Measurements from ENCODE around the gene CD164L2. TPM values are rescaled to one million over a fixed set of nuclear protein-coding genes. Genes with fewer than 3 reads are reported as not detected.
A peak's percentile ranks its signal among the peaks of the same experiment; 100 is the strongest.
"Not testable (repeated sequence)": the region's sequence is repeated elsewhere in the genome, so short reads cannot be mapped to it uniquely, and the experiment has no call there.

CD164L2 gene
- total RNA-seq (2014; rRNA removed; shearing (Covaris generic)) = not detected in 2 replicates

- H3K27me3 ChIP-seq (replicated peaks) = no peaks in the 10 kb centered on the region
- H3K4me1 ChIP-seq (replicated peaks) = no peaks in the 10 kb centered on the region
- DNase-seq (ENCODE audit: low read depth in 1 of 2, low spot score in 2 of 2) = no peak
- H3K4me3 ChIP-seq = no peak within 1 kb of the TSS
- H3K27ac ChIP-seq = no peak within 1 kb of the TSS
- no peaks in the 10 kb centered on the region for H3K9me3 ChIP-seq (replicated peaks)
- no peaks in the 10 kb centered on the region for H3K36me3 ChIP-seq
Observed at GRCh38 chr1:27383039-27383605, at the start of gene CD164L2. TSS of gene CD164L2 (minus strand) at chr1:27383333. CDS start at chr1:27383239, 94 bp downstream.

GRCh38 chr1:27432725-27433124 is 49.6 kb upstream of the CD164L2 start:
- H3K9me3 ChIP-seq (replicated peaks); H3K27me3 ChIP-seq (replicated peaks); H3K4me3 ChIP-seq; H3K27ac ChIP-seq; DNase-seq (ENCODE audit: low read depth in 1 of 2, low spot score in 2 of 2): not testable (repeated sequence)
- Histone ChIP-seq H3K36me3 (peaks cover 16% of the 10 kb centered on the region), H3K4me1 (replicated peaks) (peaks cover 22% of the 10 kb centered on the region)

- Histone ChIP-seq H3K27ac (no peak overlapping the region), H3K27me3 (replicated peaks) (no peaks in the 10 kb centered on the region), H3K9me3 (replicated peaks) (no peaks in the 10 kb centered on the region), H3K4me3 (no peak overlapping the region), H3K36me3 (peaks cover 28% of the 10 kb centered on the region), H3K4me1 (replicated peaks) (peaks cover 11% of the 10 kb centered on the region)
- no peak for DNase-seq (ENCODE audit: low read depth in 1 of 2, low spot score in 2 of 2)
Observed at GRCh38 chr1:27431601-27431940, 48.4 kb upstream of the CD164L2 start.

- H3K27ac ChIP-seq = no peak overlapping the region
- H3K27me3 ChIP-seq (replicated peaks) = no peaks in the 10 kb centered on the region
- peaks cover 32% of the 10 kb centered on the region for H3K36me3 ChIP-seq
- peaks cover 6% of the 10 kb centered on the region for H3K4me1 ChIP-seq (replicated peaks)
- DNase-seq (ENCODE audit: low read depth in 1 of 2, low spot score in 2 of 2) = no peak
- H3K4me3 ChIP-seq = no peak overlapping the region
- no peaks in the 10 kb centered on the region for H3K9me3 ChIP-seq (replicated peaks)
Observed at GRCh38 chr1:27430903-27431600, 47.9 kb upstream of the CD164L2 start.

DNA sequence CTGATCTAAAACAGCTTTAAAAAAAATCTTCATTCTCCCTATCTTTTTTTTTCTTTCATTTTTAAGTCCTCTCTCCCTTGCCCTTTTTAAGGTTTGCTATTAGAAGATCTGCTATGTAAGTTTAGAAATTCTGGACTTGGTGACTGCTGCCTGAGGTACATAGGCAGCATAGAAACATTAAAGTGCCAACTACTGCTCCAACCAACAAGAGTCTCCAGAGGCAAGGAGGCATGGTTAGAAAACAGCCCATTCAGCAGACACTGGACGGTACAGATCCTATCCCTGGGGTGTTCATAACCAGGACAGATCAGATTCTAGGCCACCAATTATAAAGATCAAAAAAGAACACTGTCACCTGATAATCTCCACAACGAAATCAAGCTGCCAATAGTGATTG is 45.9 kb upstream of the CD164L2 start:
- no peaks in the 10 kb centered on the region for H3K27me3 ChIP-seq (replicated peaks)
- no peak overlapping the region for H3K4me3 ChIP-seq
- no peaks in the 10 kb centered on the region for H3K9me3 ChIP-seq (replicated peaks)
- no peak for DNase-seq (ENCODE audit: low read depth in 1 of 2, low spot score in 2 of 2)
- H3K27ac ChIP-seq = no peak overlapping the region
- H3K4me1 ChIP-seq (replicated peaks) = no peaks in the 10 kb centered on the region; the same call in 1 of the 2 replicates
- H3K36me3 ChIP-seq = peaks cover 43% of the 10 kb centered on the region

- H3K4me3 ChIP-seq = no peak overlapping the region
- no peaks in the 10 kb centered on the region for H3K9me3 ChIP-seq (replicated peaks)
- no peak overlapping the region for H3K27ac ChIP-seq
- H3K4me1 ChIP-seq (replicated peaks) = no peaks in the 10 kb centered on the region; the same call in 1 of the 2 replicates
- no peak for DNase-seq (ENCODE audit: low read depth in 1 of 2, low spot score in 2 of 2)
- no peaks in the 10 kb centered on the region for H3K27me3 ChIP-seq (replicated peaks)
- peaks cover 43% of the 10 kb centered on the region for H3K36me3 ChIP-seq
Observed at GRCh38 chr1:27428316-27429028, 45.3 kb upstream of the CD164L2 start.

DNA sequence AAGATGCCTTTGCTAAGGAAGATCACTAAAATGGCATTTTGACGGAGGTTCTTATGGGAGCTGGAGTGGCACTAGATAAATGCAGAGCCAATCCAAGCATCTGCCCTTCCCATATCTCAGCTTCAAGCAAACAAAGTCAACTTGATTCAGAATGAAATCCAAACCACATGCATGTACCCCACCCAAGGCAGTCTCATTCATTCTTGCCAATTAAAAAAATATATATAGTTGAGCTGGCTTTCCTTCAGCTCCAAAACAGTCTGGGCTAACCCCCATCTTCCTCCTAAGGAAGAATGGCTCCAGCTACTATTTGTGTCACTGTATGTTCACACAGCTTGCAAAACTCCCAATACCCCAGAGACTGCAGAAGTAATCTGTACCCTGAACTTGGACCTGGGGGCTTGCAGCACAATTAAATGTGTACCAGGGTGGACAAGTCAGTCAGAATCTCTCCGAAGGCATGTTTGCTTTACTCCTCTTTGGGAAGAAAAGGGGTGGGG is 44.7 kb upstream of the CD164L2 start:
- no peak for DNase-seq (ENCODE audit: low read depth in 1 of 2, low spot score in 2 of 2)
- Histone ChIP-seq H3K4me1 (replicated peaks) (no peaks in the 10 kb centered on the region; the same call in 1 of the 2 replicates), H3K27me3 (replicated peaks) (no peaks in the 10 kb centered on the region), H3K4me3 (no peak overlapping the region), H3K36me3 (peaks cover 43% of the 10 kb centered on the region), H3K27ac (no peak overlapping the region), H3K9me3 (replicated peaks) (no peaks in the 10 kb centered on the region)

DNA sequence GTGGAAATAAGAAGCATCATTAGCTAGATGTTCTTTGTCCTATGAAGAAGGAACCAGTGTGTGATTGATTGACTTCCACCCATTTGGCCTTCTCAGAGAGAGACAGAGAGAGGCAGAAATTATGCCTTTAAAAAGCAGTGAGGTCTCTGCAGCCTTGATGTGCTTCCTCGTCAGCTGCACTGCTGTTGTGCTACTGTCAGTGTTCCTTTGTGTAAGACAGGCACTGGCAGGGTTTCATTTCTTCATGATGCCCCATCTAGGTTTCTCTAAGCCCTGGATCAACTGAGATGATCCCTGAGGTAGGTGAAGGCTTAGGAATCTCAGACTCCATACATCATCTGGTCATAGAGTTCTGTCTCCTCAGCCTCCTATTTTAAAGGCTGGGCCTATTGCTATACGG is 44.2 kb upstream of the CD164L2 start:
- Histone ChIP-seq H3K36me3 (peaks cover 43% of the 10 kb centered on the region), H3K4me1 (replicated peaks) (no peaks in the 10 kb centered on the region; the same call in 1 of the 2 replicates), H3K4me3 (no peak overlapping the region), H3K27me3 (replicated peaks) (no peaks in the 10 kb centered on the region), H3K27ac (no peak overlapping the region), H3K9me3 (replicated peaks) (no peaks in the 10 kb centered on the region)
- no peak for DNase-seq (ENCODE audit: low read depth in 1 of 2, low spot score in 2 of 2)

DNA sequence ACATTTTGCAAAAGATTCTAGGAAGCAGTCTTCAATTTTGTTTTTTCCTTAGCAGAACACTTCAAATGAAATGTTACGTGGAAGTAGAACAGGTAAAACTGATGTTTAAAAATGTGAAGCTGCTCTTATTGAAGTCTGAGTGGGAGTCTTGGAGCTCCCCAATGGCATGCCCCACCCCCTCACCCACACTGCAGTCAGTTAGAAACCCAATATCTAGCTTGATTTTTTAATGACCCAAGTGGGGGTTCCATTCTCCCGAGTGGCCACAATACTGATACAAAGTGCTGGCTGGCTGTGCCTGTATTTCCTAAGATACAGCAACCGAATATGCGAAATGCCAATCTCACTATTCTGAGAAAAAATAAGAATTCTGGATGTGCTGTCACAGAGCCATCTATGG is 40.6 kb upstream of the CD164L2 start:
- DNase-seq (ENCODE audit: low read depth in 1 of 2, low spot score in 2 of 2) = no peak
- Histone ChIP-seq H3K4me3 (no peak overlapping the region), H3K4me1 (replicated peaks) (peaks cover 9% of the 10 kb centered on the region), H3K27ac (no peak overlapping the region), H3K36me3 (peaks cover 51% of the 10 kb centered on the region), H3K27me3 (replicated peaks) (no peaks in the 10 kb centered on the region), H3K9me3 (replicated peaks) (no peaks in the 10 kb centered on the region)

DNA sequence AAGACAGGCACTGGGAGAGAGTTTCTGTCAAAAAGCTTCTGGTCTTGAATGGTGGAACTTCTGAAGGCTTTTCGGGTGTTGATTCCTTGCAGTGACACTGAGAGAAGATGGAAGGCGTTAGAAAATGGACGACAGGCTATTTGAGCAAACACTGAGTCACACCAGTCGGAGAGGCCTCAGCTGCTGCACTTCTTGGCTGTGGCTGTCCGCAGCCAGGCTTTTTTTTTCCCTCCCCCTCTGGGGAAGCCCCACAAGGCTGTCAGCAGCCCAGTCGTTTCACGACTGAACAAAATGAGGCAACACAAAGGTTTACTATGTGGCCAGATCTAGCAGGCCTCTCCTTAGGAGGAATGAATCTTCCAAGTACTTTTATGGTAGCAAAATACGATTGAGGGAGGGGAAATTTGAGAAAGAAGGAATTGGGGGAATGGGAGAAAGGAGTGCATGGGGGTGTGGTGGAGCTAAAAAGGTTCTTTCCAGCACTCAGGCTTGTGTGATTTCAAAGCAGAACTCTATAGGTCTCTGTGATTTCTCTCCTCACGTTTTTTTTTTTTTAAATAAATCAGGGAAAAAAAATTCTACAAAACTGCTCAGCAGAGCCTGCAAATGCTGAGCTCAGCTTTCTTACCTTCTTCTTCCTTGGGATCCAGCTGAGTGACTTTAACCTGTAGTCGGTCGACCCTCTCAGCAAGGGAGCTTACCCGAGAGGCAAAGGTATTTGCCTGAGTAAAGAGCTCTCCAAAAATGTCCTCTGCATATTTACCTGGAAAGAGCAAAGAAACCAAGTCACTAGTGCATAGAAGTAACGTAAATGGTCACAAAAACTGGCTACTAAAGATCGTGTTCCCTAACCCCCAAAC is 35.4 kb upstream of the CD164L2 start:
- no peak overlapping the region for H3K4me3 ChIP-seq
- peaks cover 20% of the 10 kb centered on the region for H3K4me1 ChIP-seq (replicated peaks)
- H3K27me3 ChIP-seq (replicated peaks) = no peaks in the 10 kb centered on the region
- H3K9me3 ChIP-seq (replicated peaks) = no peaks in the 10 kb centered on the region
- DNase-seq (ENCODE audit: low read depth in 1 of 2, low spot score in 2 of 2) = peak; percentile 86 to 87
- H3K27ac ChIP-seq = peak overlapping the region; percentile 66
- H3K36me3 ChIP-seq = peaks cover 62% of the 10 kb centered on the region

DNA sequence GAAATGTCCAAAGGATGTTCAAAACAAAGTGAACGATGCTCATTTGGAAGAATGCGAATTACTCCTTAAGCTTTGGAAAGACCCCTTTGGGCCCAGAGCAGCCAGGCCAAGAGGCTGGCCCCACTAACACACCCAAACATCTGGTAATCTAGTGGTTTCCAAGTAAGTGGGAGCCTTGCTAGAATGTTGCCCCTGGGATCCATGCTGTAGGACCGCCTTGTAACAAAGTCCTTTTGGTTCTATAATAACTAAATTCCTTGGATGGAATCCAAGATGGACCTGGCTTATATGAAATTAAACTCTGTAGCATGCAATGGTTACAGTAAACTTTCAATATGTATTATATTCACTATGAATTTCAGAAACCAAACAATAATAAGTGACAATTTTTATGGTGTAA is 34.6 kb upstream of the CD164L2 start:
- H3K27me3 ChIP-seq (replicated peaks) = no peaks in the 10 kb centered on the region
- peaks cover 20% of the 10 kb centered on the region for H3K4me1 ChIP-seq (replicated peaks)
- H3K9me3 ChIP-seq (replicated peaks) = no peaks in the 10 kb centered on the region
- peak overlapping the region; percentile 66 for H3K27ac ChIP-seq
- H3K4me3 ChIP-seq = no peak overlapping the region
- peaks cover 70% of the 10 kb centered on the region for H3K36me3 ChIP-seq
- DNase-seq (ENCODE audit: low read depth in 1 of 2, low spot score in 2 of 2) = no peak

GRCh38 chr1:27416387-27417111 is 33.4 kb upstream of the CD164L2 start:
- Histone ChIP-seq H3K4me1 (replicated peaks) (peaks cover 20% of the 10 kb centered on the region), H3K36me3 (peaks cover 82% of the 10 kb centered on the region), H3K27me3 (replicated peaks) (no peaks in the 10 kb centered on the region), H3K9me3 (replicated peaks) (no peaks in the 10 kb centered on the region), H3K27ac (no peak overlapping the region), H3K4me3 (no peak overlapping the region)
- peak in 1 of 2 experiments; percentile 41 for DNase-seq (ENCODE audit: low read depth in 1 of 2, low spot score in 2 of 2)

GRCh38 chr1:27414091-27414490 is 31.0 kb upstream of the CD164L2 start:
- H3K27ac ChIP-seq = no peak overlapping the region
- no peaks in the 10 kb centered on the region for H3K9me3 ChIP-seq (replicated peaks)
- H3K4me1 ChIP-seq (replicated peaks) = peaks cover 15% of the 10 kb centered on the region
- H3K4me3 ChIP-seq = no peak overlapping the region
- no peak for DNase-seq (ENCODE audit: low read depth in 1 of 2, low spot score in 2 of 2)
- no peaks in the 10 kb centered on the region for H3K27me3 ChIP-seq (replicated peaks)
- peaks cover 89% of the 10 kb centered on the region for H3K36me3 ChIP-seq

All from SJSA1 (cell line).